Measurements from ENCODE around the gene PLEKHG1.
A peak's percentile ranks its signal among the peaks of the same experiment; 100 is the strongest.

The PLEKHG1 gene

GRCh38 chr6:150599199-150600009, at the start of gene PLEKHG1:
TSS of gene PLEKHG1 (plus strand) at chr6:150599885. CDS start at chr6:150733682, 133,797 bp downstream.
- peak; percentile 75 for DNase-seq (ENCODE audit: extremely low read depth, insufficient read length)
- Histone ChIP-seq H3K36me3 (ENCODE audit: control insufficient read depth, insufficient read depth, low read length) (no peaks in the 10 kb centered on the region), H3K4me3 (replicated peaks; ENCODE audit: low read depth, low read length) (peak within 1 kb of the TSS; percentile 59), H3K27me3 (replicated peaks; ENCODE audit: control insufficient read depth, insufficient read depth, low read length) (peaks cover 1% of the 10 kb centered on the region; the same call in 1 of the 2 replicates)
- no peak for TF ChIP-seq CTCF (IDR thresholded peaks at IDR 0.05; ENCODE audit: insufficient read depth, low read length, poor library complexity, severe bottlenecking)

GRCh38 chr6:150550244-150550643, 49.4 kb upstream of the PLEKHG1 start:
- Histone ChIP-seq H3K27me3 (replicated peaks; ENCODE audit: control insufficient read depth, insufficient read depth, low read length) (no peaks in the 10 kb centered on the region; the same call in 1 of the 2 replicates), H3K36me3 (ENCODE audit: control insufficient read depth, insufficient read depth, low read length) (no peaks in the 10 kb centered on the region), H3K4me3 (replicated peaks; ENCODE audit: low read depth, low read length) (no peak overlapping the region)
- TF ChIP-seq CTCF (IDR thresholded peaks at IDR 0.05; ENCODE audit: insufficient read depth, low read length, poor library complexity, severe bottlenecking) = no peak
- DNase-seq (ENCODE audit: extremely low read depth, insufficient read length) = no peak

GRCh38 chr6:150557043-150557599, 42.6 kb upstream of the PLEKHG1 start:
- H3K4me3 ChIP-seq (replicated peaks; ENCODE audit: low read depth, low read length) = no peak overlapping the region
- no peaks in the 10 kb centered on the region for H3K36me3 ChIP-seq (ENCODE audit: control insufficient read depth, insufficient read depth, low read length)
- no peak for DNase-seq (ENCODE audit: extremely low read depth, insufficient read length)

GRCh38 chr6:150560004-150560883, 39.4 kb upstream of the PLEKHG1 start:
- TF ChIP-seq CTCF (IDR thresholded peaks at IDR 0.05; ENCODE audit: insufficient read depth, low read length, poor library complexity, severe bottlenecking) = no peak
- Histone ChIP-seq H3K36me3 (ENCODE audit: control insufficient read depth, insufficient read depth, low read length) (no peaks in the 10 kb centered on the region), H3K4me3 (replicated peaks; ENCODE audit: low read depth, low read length) (no peak overlapping the region), H3K27me3 (replicated peaks; ENCODE audit: control insufficient read depth, insufficient read depth, low read length) (no peaks in the 10 kb centered on the region; the same call in 1 of the 2 replicates)
- no peak for DNase-seq (ENCODE audit: extremely low read depth, insufficient read length)

More at GRCh38 chr6:150557043-150557599, 42.6 kb upstream of the PLEKHG1 start:
- TF ChIP-seq CTCF (IDR thresholded peaks at IDR 0.05; ENCODE audit: insufficient read depth, low read length, poor library complexity, severe bottlenecking) = no peak
- no peaks in the 10 kb centered on the region; the same call in 1 of the 2 replicates for H3K27me3 ChIP-seq (replicated peaks; ENCODE audit: control insufficient read depth, insufficient read depth, low read length)

- no peaks in the 10 kb centered on the region; the same call in 1 of the 2 replicates for H3K27me3 ChIP-seq (replicated peaks; ENCODE audit: control insufficient read depth, insufficient read depth, low read length)
- H3K4me3 ChIP-seq (replicated peaks; ENCODE audit: low read depth, low read length) = no peak overlapping the region
- no peaks in the 10 kb centered on the region for H3K36me3 ChIP-seq (ENCODE audit: control insufficient read depth, insufficient read depth, low read length)
- no peak for DNase-seq (ENCODE audit: extremely low read depth, insufficient read length)
- TF ChIP-seq CTCF (IDR thresholded peaks at IDR 0.05; ENCODE audit: insufficient read depth, low read length, poor library complexity, severe bottlenecking) = no peak
Measured at GRCh38 chr6:150560884-150561219, 38.8 kb upstream of the PLEKHG1 start.
